EL (cell line): ENCODE measurements around the gene C11orf21.

ENCODE experiments used
- DNase-seq: peaks from one replicate; pipeline ENCODE4 v3.0.0-alpha.2; 2016

The C11orf21 gene

GRCh38 chr11:2258501-2259465 lies 42.9 kb downstream of the C11orf21 start:
- DNase-seq, result no peak

GRCh38 chr11:2256951-2257700 lies 44.6 kb downstream of the C11orf21 start:
- DNase-seq, result no peak

- no peak for DNase-seq
These were observed 45.3 kb downstream of the C11orf21 start for GRCh38 chr11:2256293-2256913.

GRCh38 chr11:2252018-2252417 lies 49.7 kb downstream of the C11orf21 start:
- no peak for DNase-seq

GRCh38 chr11:2251138-2251537 lies 50.6 kb downstream of the C11orf21 start:
- no peak for DNase-seq

- DNase-seq, result no peak
These were observed 51.2 kb downstream of the C11orf21 start for GRCh38 chr11:2250485-2250884.

GRCh38 chr11:2250041-2250440 lies 51.7 kb downstream of the C11orf21 start:
- DNase-seq, result no peak

- no peak for DNase-seq
These were observed 52.4 kb downstream of the C11orf21 start for GRCh38 chr11:2249189-2249916.

- no peak for DNase-seq
These were observed 53.0 kb downstream of the C11orf21 start for GRCh38 chr11:2248762-2249161.

GRCh38 chr11:2248242-2248641 lies 53.5 kb downstream of the C11orf21 start:
- no peak for DNase-seq

- no peak for DNase-seq
These were observed 54.2 kb downstream of the C11orf21 start for GRCh38 chr11:2247496-2247895.
